HG03095 (cell line): Measurements from ENCODE around the gene NRXN2.
"Not testable (repeated sequence)": the region's sequence is repeated elsewhere in the genome, so short reads cannot be mapped to it uniquely, and the experiment has no call there.

ENCODE experiments used
- ATAC-seq: cut with Tn5 transposase; IDR thresholded peaks from one replicate; pipeline ENCODE4 v1.9.1; 2021; ENCODE audit warnings: moderate library complexity; ENCODE audit not compliant: unreplicated experiment

Gene NRXN2

DNA sequence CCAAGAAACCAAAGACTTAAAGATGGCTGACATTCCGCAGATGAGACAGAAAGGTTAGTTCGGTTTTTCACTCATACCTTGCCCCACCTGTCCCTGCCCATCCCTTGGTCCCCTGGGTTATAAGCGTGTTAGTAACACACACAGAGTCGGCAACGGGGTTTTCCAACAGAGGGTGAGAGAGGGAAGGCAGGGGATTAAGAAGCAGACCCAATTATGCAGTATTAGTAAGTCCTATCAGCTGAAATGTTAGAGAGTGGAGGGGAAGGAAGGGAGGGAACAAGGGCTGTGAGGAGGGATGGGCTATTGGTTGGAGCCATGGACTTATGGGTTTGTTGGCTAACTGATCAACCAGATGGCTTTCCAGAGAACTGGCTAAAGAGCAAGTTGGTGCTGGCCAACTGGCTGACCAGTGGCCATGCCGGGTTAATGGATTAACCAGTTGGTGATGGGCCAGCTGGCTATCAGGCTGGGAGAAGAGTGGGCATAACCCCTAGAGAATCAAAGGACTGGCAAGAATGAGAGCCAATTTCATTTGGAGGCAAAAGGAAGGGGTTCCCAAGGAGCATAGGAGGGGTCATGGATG, 45.5 kb downstream of the NRXN2 start:
- no peak for ATAC-seq

DNA sequence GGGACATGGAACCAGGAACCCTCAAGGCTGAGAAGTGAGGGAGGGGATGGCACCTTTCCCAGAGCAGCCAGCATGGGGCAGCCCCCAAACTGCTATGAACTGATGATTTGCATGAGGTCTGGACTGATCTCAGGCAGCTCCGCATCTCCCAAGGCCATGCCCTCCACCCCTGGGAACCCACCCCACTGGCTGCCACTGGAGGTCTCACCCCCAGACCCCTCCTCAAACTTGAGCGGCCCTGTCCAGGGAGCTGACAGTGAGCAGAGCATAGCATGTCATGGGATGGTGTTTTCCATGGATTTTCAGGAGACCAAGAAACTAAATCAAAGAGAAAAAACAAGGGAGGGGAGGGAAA, 46.8 kb downstream of the NRXN2 start:
- no peak for ATAC-seq

DNA sequence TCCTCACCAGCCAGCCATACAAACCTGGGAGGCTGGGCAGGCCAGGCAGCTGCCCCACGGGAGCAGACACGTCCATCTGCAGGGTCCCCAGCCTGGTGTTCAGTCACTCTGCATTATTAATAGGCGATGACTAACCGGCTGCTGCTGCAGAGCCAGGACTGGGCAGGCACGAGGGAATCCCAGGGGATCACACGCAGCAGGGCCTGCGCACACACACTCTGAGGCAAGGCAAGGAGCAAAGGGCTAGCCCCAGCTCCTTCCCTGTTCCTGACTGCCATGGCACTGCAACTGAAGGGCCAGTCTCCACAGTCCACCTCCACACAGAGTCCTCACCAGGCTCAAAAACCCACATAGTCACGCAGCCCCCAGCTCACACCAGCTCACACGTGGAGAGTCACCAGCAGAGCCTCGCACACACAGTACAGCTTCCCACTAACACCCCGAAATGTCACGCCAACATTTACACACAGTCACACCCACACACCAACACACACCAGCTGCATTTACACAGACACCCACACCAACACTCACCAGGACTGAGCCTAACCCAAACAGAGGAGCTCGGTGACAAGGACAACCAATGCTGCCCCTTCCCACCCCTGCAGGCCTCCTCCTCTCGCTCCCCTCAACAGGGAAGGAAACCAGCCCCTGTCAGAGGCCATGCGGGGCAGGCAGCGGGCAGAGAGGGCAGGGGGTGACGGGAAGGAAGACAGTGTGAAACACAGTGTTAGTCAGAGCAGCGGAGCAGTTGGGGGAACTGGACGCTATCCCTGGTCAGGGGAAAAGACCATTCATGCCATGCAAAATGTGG, 47.3 kb downstream of the NRXN2 start:
- ATAC-seq: no peak

DNA sequence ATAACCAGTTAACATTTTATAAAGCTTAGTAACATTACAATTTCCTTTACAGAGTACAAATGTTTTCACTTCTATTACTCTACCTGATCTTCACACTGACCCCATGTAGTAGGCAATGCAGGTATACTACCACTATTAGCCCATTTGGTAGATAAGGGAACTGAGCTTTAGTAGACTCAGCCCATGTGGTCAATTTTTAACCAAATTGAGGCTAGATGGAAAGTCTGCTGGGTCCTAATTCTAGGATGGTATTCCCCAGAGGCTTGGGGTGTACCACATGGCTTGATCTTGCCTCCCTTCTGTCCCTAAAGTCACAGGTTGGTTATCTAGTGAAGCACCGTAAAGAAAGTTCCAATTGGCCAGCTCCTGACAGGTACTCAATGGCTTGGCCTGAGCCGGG, 48.2 kb downstream of the NRXN2 start:
- no peak for ATAC-seq

DNA sequence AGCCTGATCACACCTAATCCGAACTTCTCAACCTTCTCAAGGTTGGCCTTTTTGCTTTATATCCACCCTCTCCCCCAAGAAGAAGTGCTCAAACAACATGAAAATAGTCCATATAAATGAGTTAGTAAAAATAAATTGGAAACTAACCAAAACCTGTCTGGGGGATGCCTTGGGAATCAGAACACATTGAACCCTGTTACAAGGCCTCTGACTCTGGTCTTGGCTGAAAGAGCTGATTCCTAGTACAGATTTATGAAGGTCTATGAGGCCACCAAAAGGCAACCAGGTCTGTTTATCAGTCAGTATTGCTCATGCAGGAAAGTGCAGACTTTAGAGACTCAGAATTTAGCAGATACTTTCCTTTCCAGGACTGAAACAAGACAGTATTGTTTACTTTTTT, 49.7 kb downstream of the NRXN2 start:
- no peak for ATAC-seq

DNA sequence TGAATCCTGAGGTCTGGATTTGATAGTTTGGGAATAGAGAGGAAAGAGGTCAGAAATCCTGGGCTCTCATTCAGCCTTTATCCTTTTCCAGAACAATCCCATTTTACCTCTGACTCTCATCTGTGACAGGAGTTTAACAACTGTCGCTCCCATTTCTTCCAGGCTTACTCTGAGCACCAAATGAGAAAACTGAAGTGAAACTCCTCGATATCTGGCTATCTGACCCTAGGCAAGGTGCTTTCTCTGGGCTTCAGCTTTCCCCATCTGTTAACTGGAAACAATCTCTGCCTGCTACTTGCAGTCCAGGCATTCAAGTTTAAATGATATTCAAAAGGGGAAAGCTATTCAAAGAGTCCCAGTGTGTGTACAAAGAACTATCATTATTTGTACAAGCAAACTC, 50.1 kb downstream of the NRXN2 start:
- ATAC-seq: no peak

DNA sequence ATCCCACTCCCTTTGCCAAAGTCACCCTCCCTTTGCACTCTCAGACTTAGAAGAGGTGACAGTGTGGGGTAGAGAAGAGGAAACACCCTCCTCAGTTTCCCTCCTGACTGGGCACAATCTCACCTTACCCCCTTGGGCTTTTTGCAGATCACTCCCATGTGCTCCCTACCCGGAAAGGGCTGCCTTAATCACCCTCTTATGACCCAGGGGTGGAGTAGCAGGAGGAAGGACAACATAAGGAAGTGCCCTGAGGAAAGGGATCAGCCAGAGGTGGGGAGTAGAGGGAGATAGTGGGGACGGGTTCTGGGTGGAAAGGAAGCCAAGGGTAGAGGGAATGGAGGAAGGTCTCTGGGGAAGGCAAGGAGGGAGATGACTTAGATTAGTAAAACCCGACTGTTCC, 52.0 kb downstream of the NRXN2 start:
- ATAC-seq: no peak

DNA sequence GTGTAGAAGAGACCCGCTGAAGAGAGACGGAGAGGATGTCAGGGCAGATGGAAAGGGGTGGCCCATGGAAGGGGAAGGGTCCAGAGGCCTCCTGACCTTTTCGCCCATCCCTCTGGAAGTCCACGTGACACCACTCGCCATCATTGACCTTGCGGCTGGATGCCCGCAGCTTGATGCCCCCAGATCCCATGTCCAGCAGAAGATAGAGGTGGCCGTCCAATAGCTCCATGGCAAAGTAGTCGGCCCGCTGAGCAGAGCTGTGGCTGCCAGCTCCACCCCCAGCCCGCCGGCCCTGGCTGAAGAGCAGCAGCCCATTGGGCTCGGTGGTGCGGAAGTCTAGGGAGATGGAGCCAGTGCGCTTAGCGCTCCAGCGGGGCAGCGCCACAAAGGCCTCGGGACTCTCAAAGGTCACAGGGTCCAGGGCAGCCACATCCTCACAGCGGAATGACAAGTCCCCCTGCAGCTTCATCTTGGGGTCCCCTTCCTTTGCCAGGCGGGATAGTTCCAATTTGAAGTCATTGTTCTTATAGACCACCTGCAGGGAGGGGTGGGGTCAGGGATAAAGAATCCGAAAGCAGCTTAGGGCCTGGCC, 55.7 kb downstream of the NRXN2 start:
- ATAC-seq: no peak

DNA sequence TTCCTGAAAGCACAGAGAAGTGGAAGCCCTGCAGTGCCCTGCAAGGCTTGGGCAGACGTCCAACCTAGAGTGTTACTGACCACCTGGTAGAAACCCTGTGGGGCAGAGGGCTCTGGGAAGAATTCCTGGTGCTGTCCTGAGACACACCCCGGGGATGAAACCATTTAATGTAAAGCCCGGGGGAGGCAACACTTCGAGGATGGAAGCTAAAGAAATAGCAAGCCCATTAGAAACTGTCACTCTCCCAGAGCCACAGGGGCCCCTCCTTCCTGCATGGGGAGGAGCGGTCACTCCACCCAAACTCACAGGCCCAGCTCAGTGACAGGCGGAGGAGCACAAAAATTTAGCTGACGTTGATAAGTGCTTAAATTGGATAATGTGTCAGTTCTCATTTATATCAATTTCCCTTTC, 57.6 kb downstream of the NRXN2 start:
- no peak for ATAC-seq

DNA sequence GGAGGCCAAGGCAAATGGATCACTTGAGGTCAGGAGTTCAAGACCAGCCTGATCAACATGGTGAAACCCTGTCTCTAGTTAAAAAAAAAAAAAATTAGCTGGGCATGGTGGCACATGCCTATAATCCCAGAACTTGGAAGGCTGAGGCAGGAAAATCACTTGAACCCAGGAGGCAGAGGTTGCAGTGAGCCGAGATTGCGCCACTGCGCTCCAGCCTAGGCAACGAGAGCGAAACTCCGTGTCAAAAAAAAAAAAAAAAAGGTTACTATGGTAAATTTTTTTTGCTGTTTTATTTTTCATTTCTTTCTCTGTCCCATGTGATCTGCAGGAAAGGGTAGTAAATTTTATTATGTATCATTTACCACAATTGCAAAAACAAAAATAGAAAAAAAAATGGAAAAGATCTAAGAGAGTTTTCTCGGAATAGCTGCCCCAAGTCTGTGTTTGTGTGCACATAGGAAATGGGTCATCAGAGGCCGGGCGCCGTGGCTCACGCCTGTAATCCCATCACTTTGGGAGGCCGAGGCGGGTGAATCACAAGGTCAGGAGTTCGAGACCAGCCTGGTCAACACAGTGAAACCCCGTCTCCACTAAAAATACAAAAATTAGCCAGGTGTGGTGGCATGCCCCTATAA, 58.6 kb downstream of the NRXN2 start:
- not testable (repeated sequence) for ATAC-seq

DNA sequence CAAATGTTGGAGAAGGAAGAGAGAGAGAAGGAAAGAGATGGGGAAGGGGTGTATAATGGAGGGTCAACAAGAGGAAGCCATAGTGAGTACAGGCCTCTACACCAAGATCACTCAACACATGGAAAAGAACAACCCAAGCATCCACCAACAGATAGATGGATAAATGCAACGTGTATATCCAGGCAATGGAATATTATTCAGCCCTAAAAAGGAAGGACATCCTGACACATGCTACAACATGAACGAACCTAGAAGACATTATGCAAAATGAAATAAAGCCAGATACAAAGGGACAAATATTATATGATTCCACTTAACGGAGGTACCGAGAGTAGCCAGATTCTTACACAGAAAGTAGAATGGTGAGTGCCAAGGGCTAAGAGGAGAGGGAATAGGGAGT, 59.3 kb downstream of the NRXN2 start:
- no peak for ATAC-seq

DNA sequence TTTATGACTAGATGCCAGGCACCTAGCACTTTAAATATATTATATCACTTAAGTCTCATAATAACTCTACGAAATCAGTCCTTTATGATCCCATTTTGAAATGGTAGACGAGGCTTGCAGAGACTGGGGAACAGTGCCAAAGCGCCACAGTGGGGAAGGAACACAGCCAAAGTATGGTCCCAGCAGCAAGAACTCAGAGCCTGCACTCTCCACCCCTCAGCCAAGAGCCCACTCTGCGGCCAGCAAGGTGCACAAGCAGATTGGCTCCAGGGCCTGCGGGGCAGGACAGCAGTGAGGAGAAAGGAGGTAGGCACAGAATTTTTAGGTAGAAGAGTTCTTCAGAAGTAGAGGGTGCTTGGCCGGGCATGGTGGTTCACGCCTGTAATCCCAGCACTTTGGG, 61.4 kb downstream of the NRXN2 start:
- ATAC-seq: no peak

DNA sequence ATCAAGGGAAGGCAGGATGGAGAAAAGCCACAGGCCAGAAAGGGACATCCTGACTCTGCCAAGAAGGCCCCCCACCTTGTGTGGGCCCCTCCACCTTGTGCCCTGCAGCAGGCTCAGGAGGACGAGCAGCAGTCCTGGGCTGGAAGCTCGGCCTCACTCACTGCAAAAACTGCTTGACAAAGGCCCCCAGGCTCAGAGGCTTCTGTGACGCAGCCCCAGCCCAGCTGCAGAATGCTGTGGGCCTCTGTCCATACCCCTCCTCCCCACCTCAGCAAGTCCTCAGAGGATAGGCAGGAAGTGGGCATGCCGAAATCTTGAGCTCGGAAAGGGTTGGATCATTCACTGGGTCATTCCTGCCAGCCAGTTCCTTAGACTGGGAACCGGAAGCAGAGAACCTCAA, 61.9 kb downstream of the NRXN2 start:
- ATAC-seq: no peak

DNA sequence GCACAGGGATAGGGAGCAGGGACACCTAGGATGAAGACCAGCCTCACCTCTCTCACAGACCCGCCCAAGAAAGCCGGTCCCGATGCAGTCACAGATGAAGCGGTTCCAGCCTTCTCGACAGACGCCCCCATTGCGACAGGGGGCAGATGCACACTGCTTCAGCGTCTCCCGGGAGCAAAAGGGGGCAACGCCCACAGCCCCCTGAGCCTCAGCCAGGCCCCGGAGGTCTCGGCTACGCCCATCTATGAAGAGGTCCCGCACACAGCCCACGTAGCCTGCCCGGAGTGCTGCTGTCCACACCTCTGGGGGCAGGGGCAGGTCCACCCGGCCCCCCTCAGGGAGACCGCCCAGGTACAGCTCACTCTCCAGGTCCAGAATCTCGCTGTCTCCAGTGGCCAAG, 62.3 kb downstream of the NRXN2 start:
- no peak for ATAC-seq

DNA sequence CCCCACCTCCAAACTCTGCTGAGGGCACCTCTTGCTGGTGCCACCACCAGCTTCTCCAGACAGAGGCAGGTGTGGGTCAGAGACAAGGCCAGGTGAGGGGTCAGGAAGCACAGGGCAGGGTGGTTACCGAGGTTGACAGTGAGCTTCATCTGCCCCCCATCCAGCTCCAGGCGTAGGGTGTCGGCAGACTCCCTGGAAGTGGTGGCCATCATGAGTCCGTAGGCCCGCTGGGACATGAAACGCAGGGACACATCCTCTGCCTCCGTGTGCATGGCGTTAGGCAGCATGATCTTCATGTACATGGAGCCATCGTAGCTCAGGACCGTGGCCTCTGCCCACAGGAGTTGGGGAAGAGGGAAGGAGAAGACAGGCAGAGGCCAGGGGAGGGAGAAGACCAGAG, 62.8 kb downstream of the NRXN2 start:
- no peak for ATAC-seq

DNA sequence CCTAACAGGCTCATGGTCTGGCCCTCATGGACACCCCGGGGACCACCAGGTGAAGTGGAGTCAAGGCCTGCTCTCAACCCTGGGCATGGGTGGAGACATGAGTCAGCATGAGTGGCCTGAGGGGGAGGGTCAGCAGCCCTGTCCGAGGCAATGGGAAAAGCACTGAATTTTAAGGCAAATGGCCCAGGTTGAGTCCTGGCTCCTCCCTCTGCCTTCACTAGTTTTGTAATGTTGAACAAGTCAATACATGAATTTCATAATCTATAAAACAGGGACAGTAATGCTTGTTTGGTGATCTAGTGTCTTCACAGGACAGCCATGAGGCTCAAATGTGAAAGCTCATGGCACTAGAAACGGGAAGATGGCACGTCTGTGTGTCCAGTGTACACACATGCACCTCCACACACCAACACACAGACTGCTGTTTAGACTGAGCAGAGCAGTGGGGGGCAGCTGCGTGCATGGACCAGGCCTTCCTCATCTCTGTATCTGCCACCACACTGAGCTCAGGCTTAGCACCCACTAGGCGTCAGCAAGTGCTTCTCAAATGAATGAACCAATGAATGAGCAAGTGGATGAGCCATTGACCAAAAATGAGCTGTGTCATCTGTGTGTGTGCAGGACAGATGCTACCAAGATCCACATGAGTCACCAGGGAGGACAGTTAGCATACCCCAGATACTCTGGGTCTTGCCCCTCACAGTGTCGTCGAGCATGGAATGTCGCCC, 63.4 kb downstream of the NRXN2 start:
- ATAC-seq: no peak

DNA sequence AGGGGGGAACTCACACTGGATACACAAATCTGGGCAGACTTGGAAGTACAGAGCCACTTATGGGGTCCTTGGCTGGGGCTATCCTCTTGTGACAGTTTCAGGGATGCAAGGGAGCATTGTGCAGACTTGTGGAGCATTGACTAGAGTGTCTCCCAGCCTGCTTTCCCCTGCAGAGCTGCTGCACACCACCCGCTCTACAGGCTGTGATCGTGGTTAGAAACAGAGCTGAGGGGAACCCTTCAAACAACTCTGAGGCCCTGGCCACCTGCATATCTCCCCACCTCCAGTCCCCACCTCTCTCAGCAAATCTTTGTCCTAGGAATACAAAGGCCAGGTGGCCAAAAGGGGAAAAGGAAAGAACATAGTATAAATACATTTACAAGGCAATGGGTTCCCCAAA, 64.7 kb downstream of the NRXN2 start:
- no peak for ATAC-seq

DNA sequence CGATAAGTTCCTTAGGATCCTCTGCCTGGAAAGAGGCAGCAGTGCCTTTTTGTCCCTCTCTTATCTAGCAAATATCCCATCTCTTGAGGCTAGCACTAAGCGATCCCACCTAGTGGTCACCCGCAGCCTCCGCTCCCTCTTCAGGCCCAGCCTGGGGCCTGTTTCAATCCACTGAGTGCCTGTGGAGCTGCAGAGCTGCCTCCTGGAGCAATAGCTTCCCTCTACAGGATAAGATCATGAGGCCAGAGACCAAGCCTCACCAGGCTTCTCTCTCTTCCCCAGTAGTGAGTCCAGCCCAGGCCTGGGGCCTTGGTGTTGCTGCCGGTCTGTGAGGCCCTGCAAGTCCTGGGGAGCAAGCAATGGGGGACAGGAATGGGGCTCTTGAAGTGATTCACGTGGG, 66.1 kb downstream of the NRXN2 start:
- ATAC-seq: no peak

DNA sequence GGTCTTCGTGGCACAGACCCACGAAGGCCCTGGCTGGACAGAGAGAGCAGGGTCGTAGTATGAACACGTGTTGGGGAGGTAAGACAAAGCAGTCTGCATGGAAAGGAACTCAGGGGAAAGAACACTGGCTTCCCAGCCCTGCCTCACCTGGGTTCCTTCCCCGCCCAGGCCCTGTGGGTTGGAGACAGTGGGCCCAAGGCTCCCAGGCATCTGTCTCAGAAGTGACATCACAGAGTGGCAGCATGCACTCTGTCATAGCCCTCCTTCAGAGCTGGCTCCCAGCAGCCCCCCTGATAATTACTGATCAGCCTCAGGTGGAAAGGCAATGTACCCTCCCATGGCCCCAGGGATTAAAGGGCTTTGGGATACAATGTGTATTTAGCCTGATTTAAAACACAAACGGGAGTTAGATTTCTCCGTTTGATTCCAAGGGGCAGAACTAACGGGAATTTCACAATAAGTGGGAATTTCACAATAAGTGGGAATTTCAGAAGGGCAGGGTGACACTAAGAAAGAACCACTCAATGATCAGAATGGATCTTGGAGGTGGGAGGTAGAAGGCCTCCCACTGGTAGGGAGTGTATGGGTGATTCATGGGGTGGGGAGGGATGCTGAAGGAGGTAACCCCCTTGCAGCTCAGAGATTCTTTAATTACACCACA, 66.9 kb downstream of the NRXN2 start:
- no peak for ATAC-seq

DNA sequence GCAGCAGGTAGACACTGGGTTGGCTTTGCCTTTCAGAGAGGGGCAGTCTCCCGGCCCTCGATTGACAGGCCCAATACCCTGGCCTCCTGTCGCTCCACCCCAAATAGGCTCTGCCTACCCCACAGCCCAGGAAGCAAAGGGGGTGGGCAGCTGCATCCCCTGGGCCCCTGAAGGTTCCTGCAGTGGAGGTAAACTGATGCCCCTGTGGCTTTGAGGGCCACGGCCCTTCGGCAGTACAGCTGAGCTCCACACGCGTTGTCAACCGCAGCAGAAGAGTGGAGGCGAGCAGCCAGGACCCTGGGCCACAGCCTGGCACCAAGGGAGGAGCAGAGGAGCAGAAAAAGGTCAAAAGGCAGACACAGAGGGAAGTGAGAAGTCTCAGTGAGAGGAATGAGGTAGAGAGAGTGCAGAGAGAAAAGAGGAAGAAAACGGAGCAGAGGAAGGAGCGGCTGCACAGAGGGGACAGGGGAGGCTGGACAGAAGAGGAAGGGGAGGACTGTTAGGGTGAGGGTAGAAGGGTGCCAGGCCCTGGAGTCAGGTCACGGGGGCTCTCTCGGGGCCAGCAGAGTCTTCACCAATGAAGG, 67.9 kb downstream of the NRXN2 start:
- no peak for ATAC-seq

DNA sequence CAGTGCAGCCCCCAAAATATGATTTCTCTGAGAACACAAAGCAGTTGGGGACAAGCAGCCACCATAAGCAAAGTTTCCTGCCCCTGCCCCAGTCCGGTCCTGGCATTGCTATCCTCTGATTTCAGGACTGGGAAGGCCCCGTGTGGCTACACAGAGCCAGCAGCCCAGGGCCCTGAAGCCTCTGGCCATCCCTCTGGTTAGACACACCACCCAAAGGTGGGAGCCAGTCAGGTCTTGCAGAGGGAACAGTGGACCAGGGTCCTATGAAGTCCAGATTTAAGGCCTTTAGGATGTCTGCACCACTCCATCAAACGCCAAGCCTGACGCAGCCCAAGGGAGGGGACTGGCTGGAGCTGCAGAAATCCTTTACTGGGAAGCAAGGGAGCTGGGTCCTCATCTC, 68.6 kb downstream of the NRXN2 start:
- no peak for ATAC-seq
